ENCODE data around the gene SRRM4.

Gene SRRM4

DNA sequence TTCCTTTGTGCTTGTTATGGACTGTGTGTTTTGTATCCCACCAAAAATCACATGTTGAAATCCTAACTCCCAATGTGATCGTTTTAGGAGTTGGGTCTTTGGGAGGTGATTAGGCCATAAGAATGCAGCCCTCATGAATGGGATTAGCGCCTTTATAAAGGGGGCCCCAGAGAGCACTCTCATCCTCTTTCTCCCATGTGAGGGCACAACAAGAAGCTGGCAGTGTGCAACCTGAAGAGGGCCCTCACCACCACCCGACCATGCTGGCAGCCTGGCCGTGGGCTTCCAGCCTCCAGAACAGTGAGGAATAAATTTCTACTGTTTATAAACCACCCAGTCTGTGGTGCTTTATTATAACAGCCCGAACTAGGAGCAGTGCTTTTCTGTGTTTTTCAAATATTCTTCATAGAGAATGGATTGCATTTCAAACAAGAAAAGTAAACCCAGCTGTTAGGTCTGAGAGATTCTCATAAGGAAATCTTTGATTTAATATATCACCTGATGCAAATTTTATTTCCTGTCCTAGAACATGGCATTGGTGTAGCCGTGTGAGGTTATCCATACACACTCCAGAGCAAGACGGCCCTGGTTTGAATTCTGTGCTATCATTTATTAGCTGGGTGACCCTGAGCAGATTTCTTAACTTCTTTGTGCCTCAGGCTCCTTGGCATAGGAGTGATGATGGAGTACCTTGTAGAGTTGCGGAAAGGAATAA is 225.2 kb downstream of the SRRM4 start:
- DNase-seq = no peak

DNA sequence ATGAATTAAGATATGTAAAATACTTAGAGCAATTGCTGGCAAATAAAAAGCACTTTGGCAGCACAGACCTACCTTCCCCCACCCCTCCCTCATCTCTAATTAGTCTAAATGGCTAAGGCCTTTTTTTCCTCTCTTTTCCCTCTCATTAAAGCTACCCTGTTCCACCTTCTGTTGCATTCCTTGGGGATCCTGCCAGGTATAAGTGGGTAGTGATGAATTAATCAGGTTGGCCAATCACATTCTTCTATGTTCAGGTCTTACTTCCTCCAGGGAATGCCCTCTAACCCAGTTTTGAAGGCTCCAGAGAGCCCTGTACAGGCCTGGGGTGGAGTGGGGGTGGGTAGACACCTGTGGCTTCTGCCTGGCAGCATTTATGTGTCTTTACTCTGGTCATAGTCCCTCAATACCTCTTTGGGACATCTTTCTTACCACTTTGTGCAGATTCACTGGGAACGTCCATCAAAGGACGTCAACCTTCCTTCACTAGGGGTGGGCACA is 225.8 kb downstream of the SRRM4 start:
- DNase-seq = no peak

DNA sequence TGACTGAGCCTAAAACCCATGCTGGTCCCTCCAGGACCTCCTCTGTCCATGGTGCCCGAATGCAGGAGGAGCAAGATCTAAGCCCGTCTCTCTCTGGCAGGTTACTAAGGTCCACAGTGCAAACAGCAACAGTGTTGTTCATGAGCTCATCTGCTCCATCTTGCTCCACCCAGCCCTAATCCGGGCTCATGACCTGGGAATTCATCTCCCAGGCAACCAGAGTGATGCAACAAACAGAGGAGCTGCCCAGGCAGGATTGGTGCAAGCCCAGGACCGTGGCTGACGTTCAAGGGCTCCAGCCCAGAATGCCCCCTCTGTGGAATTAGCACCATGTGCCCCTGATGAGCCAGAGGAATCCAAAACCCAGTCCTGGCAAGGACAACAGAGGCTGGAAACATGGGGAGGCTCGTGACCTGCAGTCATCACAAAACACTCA is 227.3 kb downstream of the SRRM4 start:
- DNase-seq = no peak

DNA sequence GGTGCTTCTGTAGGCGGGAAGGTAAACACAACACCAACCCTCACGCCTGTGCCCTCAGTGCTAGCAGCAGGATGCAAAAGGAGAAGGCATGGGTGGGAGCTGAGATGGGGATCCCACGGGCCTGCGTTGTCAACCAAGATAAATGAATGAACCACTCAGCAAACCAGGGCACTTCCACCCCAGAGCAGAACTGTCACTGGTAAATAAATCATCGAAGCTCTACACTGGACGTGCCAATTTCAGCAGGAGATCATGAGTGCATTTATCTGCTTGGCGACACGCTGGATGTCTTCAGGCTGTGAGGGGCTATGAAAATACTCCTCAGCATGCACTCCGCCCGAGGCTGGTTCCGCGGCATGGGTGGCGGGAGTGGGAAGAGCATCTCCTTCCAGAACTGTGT is 230.5 kb downstream of the SRRM4 start:
- no peak for DNase-seq
